Right lobe of liver (tissue), 4 donors: Measurements from ENCODE around the gene DCAF12.

Experiments used
- CTCF ChIP-seq, 4 donors: fragments of 200-600 bp in 3 of 4; fragments of 450-650 bp in 1 of 4; IDR thresholded peaks; one replicate each; pipeline versions ENCODE4 v1.5.1 to v1.8.0; 2016 to 2022; ENCODE audit warnings: antibody characterized with exemption in 4 of 4, mild to moderate bottlenecking in 2 of 4
- POLR2A ChIP-seq: fragments of 450-650 bp; IDR thresholded peaks from one replicate; pipeline ENCODE4 v1.6.1; 2017; ENCODE audit warnings: antibody characterized with exemption, mild to moderate bottlenecking
- donor health status: DM: no; HTN: no; CAD: no.
- donor health status: DM: no; HTN: no; CAD: no.
- donor health status: DM: no; HTN: yes; CAD: no.

GRCh38 chr9:34093578-34093977 is 32.9 kb downstream of the DCAF12 start:
- TF ChIP-seq CTCF (IDR thresholded peaks at IDR 0.05): no peak
- no peak for TF ChIP-seq POLR2A
